GM23248 (cell line): Measurements from ENCODE around the gene CCDC107. TPM values are rescaled to one million over a fixed set of nuclear protein-coding genes. Genes with fewer than 3 reads are reported as not detected.
"Not testable (repeated sequence)": the region's sequence is repeated elsewhere in the genome, so short reads cannot be mapped to it uniquely, and the experiment has no call there.

Source experiments
- DNase-seq: peaks from one replicate; pipeline ENCODE4 v3.0.0-alpha.2; 2015
- H2AFZ ChIP-seq: fragments of 200-600 bp; sonication (generic); 2 replicates; pipeline ENCODE4 v1.6.1; 2016; ENCODE audit warnings: antibody characterized with exemption
- H3F3A ChIP-seq: fragments of 200-600 bp; sonication (generic); 2 replicates; pipeline ENCODE4 v1.6.1; 2016; ENCODE audit warnings: mild to moderate bottlenecking, antibody characterized with exemption, mixed run types; ENCODE audit not compliant: insufficient read depth
- H3K27ac ChIP-seq: fragments of 200-600 bp; sonication (generic); 2 replicates; pipeline ENCODE4 v1.5.1; 2016; ENCODE audit warnings: mild to moderate bottlenecking
- H3K27me3 ChIP-seq: fragments of 200-600 bp; sonication (generic); replicated peaks from 2 replicates; pipeline ENCODE4 v1.6.1; 2016; ENCODE audit warnings: mild to moderate bottlenecking; ENCODE audit not compliant: insufficient read depth
- H3K36me3 ChIP-seq: fragments of 200-600 bp; sonication (generic); 2 replicates; pipeline ENCODE4 v1.6.1; 2016; ENCODE audit warnings: low read depth, mild to moderate bottlenecking
- H3K4me1 ChIP-seq: fragments of 200-600 bp; sonication (generic); 2 replicates; pipeline ENCODE4 v1.6.1; 2016; ENCODE audit warnings: mild to moderate bottlenecking; ENCODE audit not compliant: insufficient read depth
- H3K4me2 ChIP-seq: fragments of 200-600 bp; sonication (generic); one replicate; pipeline ENCODE4 v1.6.1; 2016; ENCODE audit warnings: mild to moderate bottlenecking; ENCODE audit not compliant: unreplicated experiment
- H3K4me3 ChIP-seq: fragments of 200-600 bp; sonication (generic); 2 replicates; pipeline ENCODE4 v1.5.1; 2016; ENCODE audit warnings: mild to moderate bottlenecking
- H3K79me2 ChIP-seq: fragments of 200-600 bp; sonication (generic); 2 replicates; pipeline ENCODE4 v1.6.1; 2016; ENCODE audit warnings: mild to moderate bottlenecking; ENCODE audit not compliant: insufficient read depth
- H3K9ac ChIP-seq: fragments of 200-600 bp; sonication (generic); 2 replicates; pipeline ENCODE4 v1.6.1; 2016; ENCODE audit warnings: mild to moderate bottlenecking
- H3K9me2 ChIP-seq: fragments of 200-600 bp; sonication (generic); 2 replicates; pipeline ENCODE4 v1.6.1; 2016; ENCODE audit warnings: mixed run types, mild to moderate bottlenecking, moderate library complexity; ENCODE audit not compliant: insufficient read depth
- H3K9me3 ChIP-seq: fragments of 200-600 bp; sonication (generic); one replicate; pipeline ENCODE4 v1.6.1; 2017; ENCODE audit warnings: low read depth
- H4K20me1 ChIP-seq: fragments of 200-600 bp; sonication (generic); 2 replicates; pipeline ENCODE4 v1.6.0; 2016; ENCODE audit not compliant: insufficient read depth
- EZH2 ChIP-seq: fragments of 200-600 bp; sonication (generic); IDR thresholded peaks from 2 replicates; pipeline ENCODE4 v1.6.1; 2018; ENCODE audit warnings: antibody characterized with exemption, mild to moderate bottlenecking; ENCODE audit not compliant: insufficient read depth, poor library complexity, severe bottlenecking
- EZH2phosphoT487 ChIP-seq: fragments of 200-600 bp; sonication (generic); IDR thresholded peaks from 2 replicates; pipeline ENCODE4 v1.6.1; 2018; ENCODE audit warnings: antibody characterized with exemption, moderate library complexity, mild to moderate bottlenecking, low read depth; ENCODE audit not compliant: insufficient read depth
- WGBS, 2 experiments: methylation state at CpG; one replicate each; pipeline ENCODE4 v1.1.6; 2015 to 2017; ENCODE audit warnings: low lambda C conversion rate in 2 of 2, low coverage in 1 of 2; ENCODE audit errors: missing lambda C conversion rate in 2 of 2; 5-methylcytosine and 5-hydroxymethylcytosine counted together
- in situ Hi-C: fragments of 300-500 bp; cut with MboI; formaldehyde crosslinking; loops from 2 replicates; pipeline ENCODE4 v1.15.0; 2020
- polyA plus RNA-seq: library from polyadenylated mRNA; unstranded; fragments of >200 nt; fragmentation: Nextera tagmentation; extraction: Ambion mirVana; gene quantifications from 2 replicates; pipeline ENCODE4 v1.2.1, GENCODE V29; 2016
- total RNA-seq: library from RNA; depleted of rRNA; stranded (reverse); fragments of >200 nt; shearing (Covaris generic); gene quantifications from 2 replicates; pipeline ENCODE4 v1.2.3, GENCODE V29; 2014

Gene CCDC107
- total and polyA plus RNA-seq, 2 experiments from 2014 or later, result 28.6 to 52.8 TPM

- in situ Hi-C loops, H3K9me2 ChIP-seq, H3K4me2 ChIP-seq, H3K27ac ChIP-seq, H3K4me3 ChIP-seq, H3K9me3 ChIP-seq, H4K20me1 ChIP-seq, H3K36me3 ChIP-seq, DNase-seq, H3F3A ChIP-seq, H3K79me2 ChIP-seq, H3K9ac ChIP-seq, H3K27me3 ChIP-seq, H2AFZ ChIP-seq: not testable (repeated sequence)
- peaks cover 18% of the 10 kb centered on the region for H3K4me1 ChIP-seq
- WGBS, 2 experiments, result 55 to 74% methylated on average over 1 of the region's 1 CpG
Observed at GRCh38 chr9:35639225-35639624, 18.9 kb upstream of the CCDC107 start.

DNA sequence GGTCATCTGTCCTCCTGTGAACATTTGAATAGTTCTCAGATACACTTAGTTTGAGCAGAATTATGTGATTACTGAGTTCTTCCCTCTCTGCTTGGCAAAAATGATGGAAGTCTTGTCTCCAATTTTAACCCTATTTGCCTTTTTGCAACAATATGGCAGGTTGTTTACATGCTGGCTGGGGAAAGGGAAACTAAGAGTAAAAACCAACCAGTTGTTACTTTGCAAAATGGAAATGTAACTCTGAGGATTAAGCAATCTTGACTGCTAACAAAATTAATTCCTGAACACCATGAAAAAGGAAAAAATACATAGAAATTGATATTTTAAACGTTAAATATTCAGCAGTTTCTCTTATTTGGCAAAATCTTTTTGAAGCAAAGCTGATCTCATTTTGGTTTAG, 18.5 kb upstream of the CCDC107 start:
- Histone ChIP-seq H4K20me1 (no peaks in the 10 kb centered on the region), H3F3A (peaks cover 10% of the 10 kb centered on the region), H3K9me3 (no peaks in the 10 kb centered on the region), H3K4me3 (no peak overlapping the region), H2AFZ (no peak overlapping the region), H3K9me2 (no peaks in the 10 kb centered on the region), H3K4me1 (peaks cover 21% of the 10 kb centered on the region), H3K9ac (no peak overlapping the region), H3K36me3 (no peaks in the 10 kb centered on the region), H3K79me2 (no peaks in the 10 kb centered on the region), H3K27me3 (no peaks in the 10 kb centered on the region), H3K27ac (no peak overlapping the region), H3K4me2 (no peak overlapping the region)
- in situ Hi-C loops, result no loop called here
- WGBS, 2 experiments, result 84 to 97% methylated on average over 1 of the region's 1 CpG
- TF ChIP-seq EZH2 (no peak), EZH2phosphoT487 (no peak)
- DNase-seq, result no peak

DNA sequence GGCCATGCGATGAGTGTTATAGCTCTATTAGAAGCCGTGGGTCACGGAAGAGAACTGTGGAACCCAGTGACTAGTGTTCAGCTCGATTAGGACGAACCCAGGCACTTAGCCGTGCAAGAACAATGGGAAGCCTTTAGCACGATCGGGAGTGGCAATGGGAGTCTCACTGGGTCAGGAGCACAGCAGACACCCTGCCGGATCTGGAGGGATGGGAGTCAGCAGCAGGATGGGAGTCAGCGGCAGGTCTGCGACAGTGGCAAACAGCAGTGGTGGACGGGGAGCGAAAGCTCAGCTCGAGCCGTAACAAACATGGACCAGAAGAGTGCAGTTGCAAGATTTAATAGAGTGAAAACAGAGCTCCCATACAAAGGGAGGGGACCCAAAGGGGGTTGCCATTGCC, 17.7 kb upstream of the CCDC107 start:
- WGBS, 2 experiments, result 90 to 93% methylated on average over 15 of the region's 15 CpGs
- not testable (repeated sequence) for H2AFZ ChIP-seq

GRCh38 chr9:35641478-35641877, 16.6 kb upstream of the CCDC107 start:
- H3K9ac ChIP-seq, H3K27ac ChIP-seq, DNase-seq, H2AFZ ChIP-seq, in situ Hi-C loops, H3K36me3 ChIP-seq, H3K4me2 ChIP-seq, H3K4me3 ChIP-seq, H3K9me3 ChIP-seq, H3K9me2 ChIP-seq, H4K20me1 ChIP-seq, H3K27me3 ChIP-seq, H3K79me2 ChIP-seq: not testable (repeated sequence)
- Histone ChIP-seq H3K4me1 (peaks cover 35% of the 10 kb centered on the region), H3F3A (peaks cover 21% of the 10 kb centered on the region)
- WGBS, 2 experiments, result 92 to 93% methylated on average over 3 of the region's 3 CpGs

More for the DNA sequence above, 17.7 kb upstream of the CCDC107 start:
- in situ Hi-C loops, H3K9ac ChIP-seq, H3K9me2 ChIP-seq, H3K79me2 ChIP-seq, DNase-seq, H3K36me3 ChIP-seq, H4K20me1 ChIP-seq, H3K27ac ChIP-seq, H3K27me3 ChIP-seq, H3K9me3 ChIP-seq, H3K4me3 ChIP-seq, H3K4me2 ChIP-seq: not testable (repeated sequence)
- H3K4me1 ChIP-seq, result peaks cover 27% of the 10 kb centered on the region
- peaks cover 18% of the 10 kb centered on the region for H3F3A ChIP-seq

- H3K9me2 ChIP-seq, result no peaks in the 10 kb centered on the region
- H3K4me3 ChIP-seq, result no peak overlapping the region
- no peak overlapping the region for H3K4me2 ChIP-seq
- peaks cover 26% of the 10 kb centered on the region for H3F3A ChIP-seq
- H3K27ac ChIP-seq, result no peak overlapping the region
- peaks cover 29% of the 10 kb centered on the region for H3K4me1 ChIP-seq
- no peaks in the 10 kb centered on the region for H3K27me3 ChIP-seq
- H2AFZ ChIP-seq, result no peak overlapping the region
- in situ Hi-C loops, result no loop called here
- WGBS, 2 experiments, result 96% methylated on average over 12 of the region's 12 CpGs
- TF ChIP-seq EZH2phosphoT487 (no peak), EZH2 (no peak)
- no peak for DNase-seq
- no peaks in the 10 kb centered on the region for H3K36me3 ChIP-seq
- H3K9me3 ChIP-seq, result no peaks in the 10 kb centered on the region
- H4K20me1 ChIP-seq, result no peaks in the 10 kb centered on the region
- H3K9ac ChIP-seq, result no peak overlapping the region
- H3K79me2 ChIP-seq, result 0 out of 2 replicates have a peak, but pooled peaks cover 5% of the 10 kb centered on the region
Observed at GRCh38 chr9:35643046-35643445, 15.0 kb upstream of the CCDC107 start.

DNA sequence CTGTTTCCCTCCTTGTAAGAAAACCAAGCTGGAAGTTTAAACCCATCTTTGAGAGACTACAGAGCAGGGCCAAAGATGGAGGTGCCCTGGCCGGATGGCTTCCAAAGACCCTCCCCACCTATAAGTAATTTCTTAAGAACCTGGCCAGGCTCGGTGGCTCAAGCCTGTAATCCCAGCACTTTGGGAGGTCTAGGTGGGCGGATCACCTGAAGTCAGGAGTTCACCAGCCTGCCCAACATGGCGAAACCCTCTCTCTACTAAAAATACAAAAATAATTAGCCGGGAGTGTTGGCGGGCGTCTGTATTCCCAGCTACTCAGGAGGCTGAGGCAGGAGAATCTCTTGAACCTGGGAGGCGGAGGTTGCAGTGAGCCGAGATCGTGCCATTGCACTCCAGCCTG, 12.4 kb upstream of the CCDC107 start:
- H3K27me3 ChIP-seq, in situ Hi-C loops, DNase-seq, H3K9me3 ChIP-seq, H3K36me3 ChIP-seq, H3K79me2 ChIP-seq, H3K9me2 ChIP-seq, H4K20me1 ChIP-seq: not testable (repeated sequence)
- 54 to 56% methylated on average over 8 to 10 of the region's 10 CpGs for WGBS, 2 experiments
- H2AFZ ChIP-seq, result peak overlapping the region; percentile 87
- H3K4me2 ChIP-seq, result peak overlapping the region; percentile 68
- peak overlapping the region; percentile 93 for H3K27ac ChIP-seq
- peak overlapping the region; percentile 75 for H3K4me3 ChIP-seq
- H3F3A ChIP-seq, result peaks cover 34% of the 10 kb centered on the region
- H3K4me1 ChIP-seq, result peaks cover 51% of the 10 kb centered on the region
- peak overlapping the region; percentile 86 for H3K9ac ChIP-seq
